ENCODE measurements around the gene XKR7.
"Not testable (repeated sequence)": the region's sequence is repeated elsewhere in the genome, so short reads cannot be mapped to it uniquely, and the experiment has no call there.

XKR7 gene, protein sequence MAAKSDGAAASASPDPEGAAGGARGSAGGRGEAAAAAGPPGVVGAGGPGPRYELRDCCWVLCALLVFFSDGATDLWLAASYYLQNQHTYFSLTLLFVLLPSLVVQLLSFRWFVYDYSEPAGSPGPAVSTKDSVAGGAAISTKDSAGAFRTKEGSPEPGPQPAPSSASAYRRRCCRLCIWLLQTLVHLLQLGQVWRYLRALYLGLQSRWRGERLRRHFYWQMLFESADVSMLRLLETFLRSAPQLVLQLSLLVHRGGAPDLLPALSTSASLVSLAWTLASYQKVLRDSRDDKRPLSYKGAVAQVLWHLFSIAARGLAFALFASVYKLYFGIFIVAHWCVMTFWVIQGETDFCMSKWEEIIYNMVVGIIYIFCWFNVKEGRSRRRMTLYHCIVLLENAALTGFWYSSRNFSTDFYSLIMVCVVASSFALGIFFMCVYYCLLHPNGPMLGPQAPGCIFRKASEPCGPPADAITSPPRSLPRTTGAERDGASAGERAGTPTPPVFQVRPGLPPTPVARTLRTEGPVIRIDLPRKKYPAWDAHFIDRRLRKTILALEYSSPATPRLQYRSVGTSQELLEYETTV

DNA sequence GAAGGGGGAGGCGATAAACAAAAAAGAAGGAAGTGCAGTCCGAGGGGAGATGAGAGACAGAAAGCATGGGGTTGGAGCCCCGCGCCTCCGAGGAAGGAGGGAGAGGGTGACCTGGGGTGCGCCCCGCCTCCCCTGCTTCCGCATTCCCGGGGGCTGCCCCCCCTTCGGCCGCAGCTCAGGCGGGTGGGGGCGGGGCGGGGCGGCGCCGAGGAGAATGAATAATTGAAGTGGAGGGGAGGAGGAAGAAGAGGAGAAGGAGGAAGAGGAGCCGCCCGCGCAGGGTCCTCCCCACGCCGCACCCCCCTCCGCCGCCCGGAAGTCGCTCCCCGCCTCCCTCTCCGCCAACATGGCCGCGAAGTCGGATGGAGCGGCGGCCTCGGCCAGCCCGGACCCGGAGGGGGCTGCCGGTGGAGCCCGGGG is at the start of gene XKR7:
Gene XKR7, plus strand, starts transcription at position 322 of the 420 bp plus-strand sequence. Its CDS starts 25 bp downstream, at position 347.
- no peak for DNase-seq

DNA sequence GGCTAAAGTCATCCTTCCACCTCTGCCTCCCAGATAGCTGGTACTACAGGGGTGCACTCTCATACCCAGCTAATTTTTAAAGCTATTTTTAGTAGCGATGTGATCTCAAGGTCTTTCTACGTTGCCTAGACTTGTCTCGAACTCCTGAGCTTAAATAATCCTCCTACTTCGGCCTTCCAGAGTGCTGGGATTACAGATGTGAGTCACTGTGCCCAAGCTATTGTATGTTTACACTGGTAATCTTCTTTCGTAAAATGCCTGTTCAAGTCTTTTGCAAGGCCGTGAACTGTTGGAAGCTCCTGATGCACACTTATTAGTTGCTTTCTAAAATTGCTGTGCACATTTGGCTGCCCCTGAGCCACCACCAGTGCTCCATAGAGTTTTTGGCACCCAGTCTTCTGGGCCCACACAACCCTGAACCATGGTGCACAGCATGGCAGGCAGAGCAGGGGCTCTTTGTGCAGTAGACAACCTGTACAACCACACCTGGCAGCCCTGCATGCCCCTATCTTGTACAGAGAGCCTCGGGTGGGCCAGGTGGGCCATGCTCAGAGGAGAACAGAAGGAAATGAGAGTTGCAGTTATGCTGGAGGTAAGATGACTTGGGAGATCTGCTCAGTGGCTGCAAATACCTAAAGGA is 49.4 kb upstream of the XKR7 start:
- no peak for DNase-seq

GRCh38 chr20:31919410-31920155 is 48.4 kb upstream of the XKR7 start:
- no peak for DNase-seq

- DNase-seq: no peak
Observed at GRCh38 chr20:31920275-31920855, 47.6 kb upstream of the XKR7 start.

DNA sequence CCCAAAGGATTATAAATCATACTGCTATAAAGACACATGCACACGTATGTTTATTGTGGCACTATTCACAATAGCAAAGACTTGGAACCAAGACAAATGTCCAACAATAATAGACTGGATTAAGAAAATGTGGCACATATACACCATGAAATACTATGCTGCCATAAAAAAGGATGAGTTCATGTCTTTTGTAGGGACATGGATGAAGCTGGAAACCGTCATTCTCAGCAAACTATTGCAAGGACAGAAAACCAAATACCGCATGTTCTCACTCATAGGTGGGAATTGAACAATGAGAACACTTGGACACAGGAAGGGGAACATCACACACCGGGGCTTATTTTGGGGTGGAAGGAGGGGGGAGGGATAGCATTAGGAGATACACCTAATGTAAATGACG is 46.5 kb upstream of the XKR7 start:
- not testable (repeated sequence) for DNase-seq

- no peak for DNase-seq
Observed at GRCh38 chr20:31922181-31922580, 45.8 kb upstream of the XKR7 start.

DNA sequence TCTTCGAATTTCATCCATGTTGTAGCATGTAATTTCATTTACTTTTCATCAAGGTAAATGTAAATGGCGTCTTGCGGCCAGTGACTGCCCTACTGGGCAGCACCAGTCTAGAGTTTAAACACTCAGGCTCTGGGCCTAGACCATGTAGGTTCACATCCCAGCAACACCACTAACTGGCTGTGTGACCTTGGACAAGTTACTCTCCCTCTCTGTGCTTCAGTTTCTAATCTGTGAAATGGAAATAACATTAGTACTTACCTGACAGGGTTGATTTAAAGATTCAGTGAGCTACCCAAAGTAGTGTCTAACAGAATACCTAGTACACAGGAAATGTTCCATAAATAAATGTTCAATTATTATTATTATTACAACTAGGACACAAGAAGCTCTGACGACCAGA is 45.4 kb upstream of the XKR7 start:
- no peak for DNase-seq

GRCh38 chr20:31923388-31924331 is 44.3 kb upstream of the XKR7 start:
- no peak for DNase-seq

DNA sequence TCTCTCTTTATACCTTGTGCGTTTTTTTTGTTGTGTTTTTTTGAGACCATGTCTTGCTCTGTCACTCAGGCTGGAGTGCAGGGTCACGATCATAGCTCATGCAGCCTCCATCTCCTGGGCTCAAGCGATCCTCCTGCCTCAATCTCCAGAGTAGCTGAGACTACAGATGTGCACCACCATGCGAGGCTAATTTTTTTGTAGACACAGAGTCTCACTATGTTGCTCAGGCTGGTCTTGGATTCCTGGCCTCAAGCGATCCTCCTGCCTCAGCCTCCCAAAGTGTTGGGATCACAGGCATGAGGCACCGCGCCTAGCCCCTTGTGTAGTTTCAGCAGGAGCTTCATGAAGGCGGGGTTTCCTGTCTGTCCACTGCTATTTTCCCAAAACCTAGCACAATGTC is 43.4 kb upstream of the XKR7 start:
- DNase-seq: no peak

- DNase-seq: no peak
Observed at GRCh38 chr20:31925631-31926030, 42.3 kb upstream of the XKR7 start.

DNA sequence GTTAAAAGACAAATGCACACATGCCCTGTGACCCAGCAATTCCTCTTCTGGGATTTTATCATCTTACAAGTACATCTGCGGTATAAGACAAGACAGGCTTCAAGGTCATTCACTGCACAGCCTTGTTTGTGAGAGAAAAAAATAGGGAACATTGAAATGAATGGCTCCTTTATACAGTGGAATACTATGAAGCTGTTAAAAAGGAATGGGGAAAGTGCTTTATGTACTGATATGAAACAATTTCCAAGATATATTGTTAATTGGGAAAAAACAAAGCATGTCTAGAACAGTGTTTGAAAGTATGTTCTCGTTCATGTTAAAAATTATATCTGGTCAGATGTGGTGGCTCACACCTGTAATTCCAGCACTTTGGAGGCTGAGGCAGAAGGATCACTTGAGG is 41.5 kb upstream of the XKR7 start:
- DNase-seq: no peak

DNA sequence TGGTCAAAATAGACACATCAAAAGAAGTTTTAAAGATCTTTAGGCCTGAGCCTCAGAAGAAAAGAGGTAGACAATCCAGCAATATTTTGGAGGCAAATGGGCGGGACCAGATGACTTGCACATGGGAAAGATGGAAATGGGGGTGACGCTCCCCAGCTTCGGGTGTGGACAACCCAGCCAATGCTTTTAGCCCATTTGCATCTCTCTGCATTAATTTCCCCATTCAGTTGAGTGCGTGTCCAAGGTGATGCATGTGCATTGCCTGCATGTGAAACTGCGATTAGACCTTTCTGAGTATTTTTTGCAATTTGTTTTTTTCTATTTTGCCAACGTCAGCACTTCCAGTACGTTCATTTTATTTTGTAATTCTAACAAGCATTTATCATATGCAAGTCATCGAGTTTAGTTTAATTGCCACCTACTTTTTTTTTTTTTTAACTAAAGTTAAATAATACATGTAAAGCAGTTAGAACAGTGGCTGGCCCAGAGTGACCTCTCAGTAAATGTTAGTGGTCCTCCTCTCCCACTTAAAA is 40.3 kb upstream of the XKR7 start:
- no peak for DNase-seq

GRCh38 chr20:31929631-31930030 is 38.3 kb upstream of the XKR7 start:
- not testable (repeated sequence) for DNase-seq

- DNase-seq: no peak
Observed at GRCh38 chr20:31930779-31931178, 37.2 kb upstream of the XKR7 start.

DNA sequence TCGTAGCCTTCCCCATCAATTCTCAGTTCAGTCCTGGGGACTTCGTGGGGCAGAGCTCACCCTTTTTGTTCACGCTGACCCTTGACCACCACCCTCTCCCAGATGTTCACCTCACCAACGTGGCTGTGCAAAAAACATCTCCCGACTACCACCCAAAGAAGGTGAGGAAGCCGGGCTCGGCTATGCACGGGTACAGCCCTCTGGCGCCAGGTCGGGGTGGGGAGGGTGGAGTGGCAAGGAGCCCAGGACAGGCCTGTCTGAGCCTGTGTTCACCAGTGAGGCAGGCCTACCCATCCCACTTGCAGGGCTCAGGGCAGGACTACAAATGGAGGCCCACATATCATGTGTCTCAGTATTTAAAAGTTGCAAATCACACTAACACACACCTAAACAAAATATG is 34.3 kb upstream of the XKR7 start:
- DNase-seq: no peak

DNA sequence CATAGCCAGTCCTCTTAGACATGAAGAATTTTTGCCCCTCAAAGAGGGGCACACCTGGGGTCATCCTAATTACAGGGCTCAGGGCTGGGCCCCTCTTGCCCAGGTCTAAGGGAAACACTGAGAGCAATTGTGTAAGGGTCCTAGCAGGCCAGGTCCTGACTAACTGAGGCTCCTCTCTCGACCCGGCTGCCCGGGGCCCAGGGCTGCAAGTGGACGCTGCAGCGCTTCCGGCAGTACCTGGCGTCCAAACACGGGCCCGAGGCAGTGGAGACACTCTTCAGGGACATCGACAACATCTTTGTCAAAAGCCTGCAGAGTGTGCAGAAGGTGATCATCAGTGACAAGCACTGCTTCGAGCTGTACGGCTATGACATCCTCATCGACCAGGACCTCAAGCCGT is 33.5 kb upstream of the XKR7 start:
- no peak for DNase-seq

DNA sequence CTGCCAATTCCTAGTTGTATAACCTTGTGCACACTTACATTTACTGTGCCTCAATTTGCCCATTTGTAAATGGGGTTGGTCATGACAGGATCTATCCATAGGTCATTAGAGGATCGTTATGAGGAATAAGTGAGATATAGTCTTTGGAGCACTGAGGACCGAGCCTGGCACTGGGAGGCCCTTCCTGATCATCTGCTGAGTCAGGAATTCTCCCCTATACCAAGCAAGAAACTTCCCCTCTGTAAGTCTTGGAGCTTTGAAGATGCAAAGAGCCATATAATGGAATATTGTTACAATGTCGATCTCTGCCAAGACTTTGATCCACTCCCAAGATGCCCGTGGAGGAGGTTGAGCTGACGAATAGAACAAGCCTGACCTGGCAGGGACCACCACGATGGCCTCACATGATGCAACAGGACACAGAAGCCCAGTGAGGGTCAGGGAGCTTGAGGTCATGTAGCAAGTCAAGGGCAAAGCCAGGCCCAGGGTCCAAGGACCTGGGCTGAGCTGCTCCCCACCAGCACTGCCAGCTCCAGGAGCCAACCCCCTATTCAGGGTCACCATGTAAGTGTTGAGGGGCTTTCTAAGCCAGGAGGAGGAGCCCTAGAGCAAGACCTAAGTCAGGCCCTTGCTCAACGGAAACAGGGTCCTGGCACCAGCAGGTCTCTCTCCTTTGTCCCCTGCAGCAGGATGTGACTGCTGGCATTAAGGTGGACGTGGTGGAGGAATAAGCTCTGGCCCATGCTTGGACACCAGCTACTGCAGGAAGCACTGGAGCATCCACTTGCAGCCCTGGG is 32.8 kb upstream of the XKR7 start:
- no peak for DNase-seq

GRCh38 chr20:31936420-31936819 is 31.5 kb upstream of the XKR7 start:
- no peak for DNase-seq

- DNase-seq: no peak
Observed at GRCh38 chr20:31937820-31938219, 30.1 kb upstream of the XKR7 start.

DNA sequence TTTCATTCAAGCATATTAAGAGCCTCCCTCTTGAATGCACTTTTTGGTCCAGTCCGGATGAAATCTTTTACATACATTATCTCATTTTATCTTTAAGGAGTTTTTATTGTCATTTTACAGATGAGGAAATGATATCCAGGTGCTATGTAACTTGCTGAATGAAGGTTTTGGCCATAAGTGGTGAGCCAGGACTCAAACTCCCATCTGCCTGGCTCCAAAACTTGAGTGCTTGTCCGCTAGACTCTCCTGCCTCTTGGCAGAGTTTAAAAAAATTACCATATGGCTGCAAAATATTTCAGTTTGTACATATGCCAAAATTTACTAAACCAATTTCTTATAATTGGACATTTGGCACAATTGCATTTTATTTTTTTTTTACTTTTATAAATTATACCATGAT is 28.3 kb upstream of the XKR7 start:
- no peak for DNase-seq

DNA sequence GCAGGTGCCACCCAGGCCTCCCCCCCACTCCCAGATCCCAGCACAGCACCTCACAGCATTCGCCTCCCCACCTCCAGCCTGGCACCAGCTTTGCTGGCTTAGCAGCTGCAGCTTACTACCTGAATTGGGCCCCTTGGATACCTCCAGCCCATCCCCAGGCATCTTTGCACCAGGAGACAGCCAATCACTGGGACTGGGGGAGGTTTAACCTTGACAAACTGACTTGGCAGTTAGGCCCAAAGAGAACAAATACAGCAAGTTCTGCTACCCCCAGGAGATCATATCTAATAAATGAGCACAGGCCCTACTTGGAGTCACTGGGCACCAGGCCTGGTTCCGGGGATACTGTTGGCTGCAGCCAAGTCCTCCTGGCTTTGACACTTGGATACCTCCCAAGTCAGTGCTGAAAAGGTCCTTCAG is 24.9 kb upstream of the XKR7 start:
- no peak for DNase-seq

All from activated T-cell treated with anti-CD3 and anti-CD28 coated beads, Interleukin-2, amount 50 U/mL, for 1 hour (primary cell).